ENCODE results near the gene SLC6A6. TPM values are rescaled to one million over a fixed set of nuclear protein-coding genes. Genes with fewer than 3 reads are reported as not detected.
"Not testable (repeated sequence)": the region's sequence is repeated elsewhere in the genome, so short reads cannot be mapped to it uniquely, and the experiment has no call there.

The SLC6A6 gene
- total and polyA plus RNA-seq, 2 donors (not counting 1 experiment from before 2014, with no cell fraction given), result 8.9 to 24.0 TPM

GRCh38 chr3:14513566-14514322 lies 111.3 kb downstream of the SLC6A6 start:
- H3K4me3 ChIP-seq (replicated peaks in 1 of 4; ENCODE audit: control extremely low read depth in 1 of 4, insufficient read depth in 1 of 4, low read depth in 3 of 4, low read length in 4 of 4), result no peak overlapping the region
- no peak overlapping the region for H3K4me2 ChIP-seq (ENCODE audit: extremely low read depth, insufficient read depth, low read length)
- no peaks in the 10 kb centered on the region for H3K4me1 ChIP-seq (ENCODE audit: control insufficient read depth, extremely low read depth, insufficient read depth, low read length)
- H4K20me1 ChIP-seq (ENCODE audit: control insufficient read depth, extremely low read depth, insufficient read depth, low read length), result no peaks in the 10 kb centered on the region
- no peak for DNase-seq (ENCODE audit: low read depth in 2 of 2)
- no peaks in the 10 kb centered on the region for H3K9me3 ChIP-seq (ENCODE audit: control insufficient read depth, insufficient read depth, low read depth, low read length)
- no peaks in the 10 kb centered on the region for H3K27me3 ChIP-seq (ENCODE audit: control insufficient read depth, insufficient read depth, low read length)
- H3K36me3 ChIP-seq (ENCODE audit: control insufficient read depth, insufficient read depth, low read length), result no peaks in the 10 kb centered on the region
- no peak overlapping the region for H3K9ac ChIP-seq (ENCODE audit: insufficient read depth, low read length)
- no peak overlapping the region for H2AFZ ChIP-seq (ENCODE audit: low read length)
- no peaks in the 10 kb centered on the region for H3K79me2 ChIP-seq (ENCODE audit: control insufficient read depth, insufficient read depth, low read length)
- H3K27ac ChIP-seq (ENCODE audit: insufficient read depth, low read length), result no peak overlapping the region
- no peak for TF ChIP-seq CTCF (conservative IDR thresholded peaks at IDR 0.05 in 1 of 2, IDR thresholded peaks at IDR 0.05 in 1 of 2; ENCODE audit: low read depth in 1 of 2, low read length in 2 of 2)
- TF ChIP-seq EZH2 (IDR thresholded peaks at IDR 0.05; ENCODE audit: low read length, missing control alignments), result no peak

- no peaks in the 10 kb centered on the region for H3K27me3 ChIP-seq (ENCODE audit: control insufficient read depth, insufficient read depth, low read length)
- H3K4me2 ChIP-seq (ENCODE audit: extremely low read depth, insufficient read depth, low read length), result no peak overlapping the region
- no peak for TF ChIP-seq CTCF (conservative IDR thresholded peaks at IDR 0.05 in 1 of 2, IDR thresholded peaks at IDR 0.05 in 1 of 2; ENCODE audit: low read depth in 1 of 2, low read length in 2 of 2)
- no peak for TF ChIP-seq EZH2 (IDR thresholded peaks at IDR 0.05; ENCODE audit: low read length, missing control alignments)
- H3K27ac ChIP-seq (ENCODE audit: insufficient read depth, low read length), result no peak overlapping the region
- no peak overlapping the region for H2AFZ ChIP-seq (ENCODE audit: low read length)
- no peaks in the 10 kb centered on the region for H3K4me1 ChIP-seq (ENCODE audit: control insufficient read depth, extremely low read depth, insufficient read depth, low read length)
- no peaks in the 10 kb centered on the region for H4K20me1 ChIP-seq (ENCODE audit: control insufficient read depth, extremely low read depth, insufficient read depth, low read length)
- H3K9me3 ChIP-seq (ENCODE audit: control insufficient read depth, insufficient read depth, low read depth, low read length), result no peaks in the 10 kb centered on the region
- no peak overlapping the region for H3K9ac ChIP-seq (ENCODE audit: insufficient read depth, low read length)
- H3K36me3 ChIP-seq (ENCODE audit: control insufficient read depth, insufficient read depth, low read length), result no peaks in the 10 kb centered on the region
- no peaks in the 10 kb centered on the region for H3K79me2 ChIP-seq (ENCODE audit: control insufficient read depth, insufficient read depth, low read length)
- no peak for DNase-seq (ENCODE audit: low read depth in 2 of 2)
- no peak overlapping the region for H3K4me3 ChIP-seq (replicated peaks in 1 of 4; ENCODE audit: control extremely low read depth in 1 of 4, insufficient read depth in 1 of 4, low read depth in 3 of 4, low read length in 4 of 4)
These were observed 111.9 kb downstream of the SLC6A6 start for GRCh38 chr3:14514323-14514720.

- not testable (repeated sequence) for H3K9ac ChIP-seq (ENCODE audit: insufficient read depth, low read length); H3K4me3 ChIP-seq (replicated peaks in 1 of 4; ENCODE audit: control extremely low read depth in 1 of 4, insufficient read depth in 1 of 4, low read depth in 3 of 4, low read length in 4 of 4); H3K36me3 ChIP-seq (ENCODE audit: control insufficient read depth, insufficient read depth, low read length); H3K27ac ChIP-seq (ENCODE audit: insufficient read depth, low read length); H3K4me1 ChIP-seq (ENCODE audit: control insufficient read depth, extremely low read depth, insufficient read depth, low read length); H3K79me2 ChIP-seq (ENCODE audit: control insufficient read depth, insufficient read depth, low read length); H4K20me1 ChIP-seq (ENCODE audit: control insufficient read depth, extremely low read depth, insufficient read depth, low read length); DNase-seq (ENCODE audit: low read depth in 2 of 2); H3K4me2 ChIP-seq (ENCODE audit: extremely low read depth, insufficient read depth, low read length); H2AFZ ChIP-seq (ENCODE audit: low read length); H3K27me3 ChIP-seq (ENCODE audit: control insufficient read depth, insufficient read depth, low read length); H3K9me3 ChIP-seq (ENCODE audit: control insufficient read depth, insufficient read depth, low read depth, low read length)
These were observed 113.1 kb downstream of the SLC6A6 start for GRCh38 chr3:14515526-14515925.
